Stimulated activated CD8-positive, alpha-beta memory T cell treated with anti-CD3 and anti-CD28 coated beads, Interleukin-12 subunit alpha, Interleukin-12 subunit beta, amount 100 ng/mL, for 4 hours (primary cell): ENCODE results near the gene TMEM217.
"Not testable (repeated sequence)": the region's sequence is repeated elsewhere in the genome, so short reads cannot be mapped to it uniquely, and the experiment has no call there.

Experiments
- DNase-seq: peaks from one replicate; pipeline ENCODE4 v3.0.0-alpha.2; 2020; ENCODE audit warnings: low read depth

TMEM217 gene

GRCh38 chr6:37182736-37183590, 75.0 kb downstream of the TMEM217 start:
- DNase-seq = peak; percentile 42

DNA sequence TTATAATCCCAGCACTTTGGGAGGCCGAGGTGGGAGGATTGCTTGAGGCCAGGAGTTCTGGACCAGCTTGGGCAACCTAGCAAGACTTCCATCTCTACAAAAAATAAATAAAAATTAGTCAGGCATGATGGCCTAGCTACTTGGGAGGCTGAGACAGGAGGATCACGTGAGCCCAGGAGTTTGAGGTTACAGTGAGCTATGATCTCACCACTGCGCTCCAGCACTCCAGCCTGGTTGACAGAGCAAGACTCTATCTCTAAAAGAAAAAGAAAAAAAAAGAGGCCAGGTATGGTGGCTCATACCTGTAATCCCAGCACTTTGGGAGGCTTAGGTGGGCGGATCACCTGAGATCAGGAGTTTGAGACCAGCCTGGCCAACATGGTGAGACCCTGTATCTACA, 77.3 kb downstream of the TMEM217 start:
- DNase-seq = not testable (repeated sequence)

DNA sequence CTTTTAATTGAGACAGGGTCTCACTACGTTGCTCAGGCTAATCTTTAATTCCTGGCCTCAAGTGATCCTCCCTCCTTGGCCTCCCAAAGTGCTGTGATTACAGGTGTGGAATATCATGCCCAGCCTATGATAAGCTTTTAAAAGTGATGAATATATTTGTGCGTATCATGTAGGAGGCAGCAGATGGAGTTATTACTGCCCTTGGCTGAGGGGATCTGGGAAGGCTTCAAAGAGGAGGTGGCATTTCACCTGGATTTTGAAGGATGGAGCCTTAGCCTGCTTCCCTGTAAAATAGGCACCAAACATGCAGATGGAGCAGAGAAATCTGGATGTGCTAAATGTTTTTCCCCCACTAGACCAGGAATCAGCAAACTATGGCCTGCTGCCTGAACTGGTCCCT, 77.9 kb downstream of the TMEM217 start:
- DNase-seq = no peak

DNA sequence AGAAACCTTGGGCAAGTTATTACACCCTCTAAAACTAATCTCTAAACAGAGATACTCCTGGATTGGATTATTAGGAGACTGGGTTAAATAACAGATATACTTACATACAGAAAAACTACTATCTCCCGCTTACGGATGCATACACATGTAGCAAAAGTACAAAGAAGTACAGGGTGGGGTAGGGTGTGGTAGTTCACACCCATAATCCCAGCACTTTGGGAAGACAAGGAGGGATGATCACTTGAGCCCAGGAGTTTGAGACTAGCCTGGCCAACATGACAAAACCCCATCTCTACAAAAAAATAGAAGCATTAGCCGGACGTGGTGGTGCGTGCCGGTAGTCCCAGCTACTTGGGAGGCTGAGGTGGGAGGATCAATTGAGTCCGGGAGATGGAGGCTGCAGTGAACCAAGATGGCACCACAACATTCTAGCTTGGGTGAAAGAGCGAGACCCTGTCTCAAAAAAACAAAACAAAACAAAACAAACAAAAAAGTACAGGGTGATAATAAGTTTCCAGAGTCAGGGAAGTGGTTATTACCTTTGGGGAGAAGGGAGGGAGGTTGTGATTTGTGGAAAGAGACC, 79.9 kb downstream of the TMEM217 start:
- DNase-seq = no peak

GRCh38 chr6:37177077-37177934, 80.6 kb downstream of the TMEM217 start:
- no peak for DNase-seq

DNA sequence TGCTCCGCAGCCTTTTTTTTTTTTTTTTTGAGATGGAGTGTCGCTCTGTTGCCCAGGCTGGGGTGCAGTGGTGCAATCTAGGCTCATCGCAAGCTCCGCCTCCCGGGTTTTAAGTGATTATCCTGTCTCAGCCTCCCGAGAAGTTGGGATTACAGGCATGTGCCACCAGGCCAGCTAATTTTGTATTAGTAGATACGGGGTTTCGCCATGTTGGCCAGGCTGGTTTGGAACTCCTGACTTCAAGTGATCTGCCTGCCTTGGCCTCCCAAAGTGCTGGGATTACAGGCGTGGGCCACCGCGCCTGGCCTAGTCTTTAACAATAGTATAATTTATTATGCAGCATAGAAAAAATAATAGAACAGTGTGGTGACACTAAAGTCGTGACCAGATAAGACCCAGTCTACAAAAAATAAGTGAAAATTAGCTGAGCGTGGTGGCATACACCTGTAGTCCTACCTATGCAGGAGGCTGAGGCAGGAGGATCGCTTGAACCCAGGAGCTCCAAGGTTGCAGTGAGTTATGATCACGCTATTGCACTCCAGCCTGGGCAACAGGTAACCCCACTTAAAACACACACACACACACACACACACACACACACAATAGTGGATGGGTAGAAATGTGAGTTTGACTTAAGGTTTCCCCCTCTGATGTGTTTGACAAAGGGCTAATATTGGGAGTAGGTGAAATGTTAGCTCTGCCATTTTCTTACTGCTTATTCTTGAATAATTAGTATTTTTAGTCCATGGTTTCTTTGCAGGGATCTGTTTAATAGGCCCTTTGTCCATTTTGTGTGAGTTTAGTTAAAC, 81.5 kb downstream of the TMEM217 start:
- DNase-seq = no peak

DNA sequence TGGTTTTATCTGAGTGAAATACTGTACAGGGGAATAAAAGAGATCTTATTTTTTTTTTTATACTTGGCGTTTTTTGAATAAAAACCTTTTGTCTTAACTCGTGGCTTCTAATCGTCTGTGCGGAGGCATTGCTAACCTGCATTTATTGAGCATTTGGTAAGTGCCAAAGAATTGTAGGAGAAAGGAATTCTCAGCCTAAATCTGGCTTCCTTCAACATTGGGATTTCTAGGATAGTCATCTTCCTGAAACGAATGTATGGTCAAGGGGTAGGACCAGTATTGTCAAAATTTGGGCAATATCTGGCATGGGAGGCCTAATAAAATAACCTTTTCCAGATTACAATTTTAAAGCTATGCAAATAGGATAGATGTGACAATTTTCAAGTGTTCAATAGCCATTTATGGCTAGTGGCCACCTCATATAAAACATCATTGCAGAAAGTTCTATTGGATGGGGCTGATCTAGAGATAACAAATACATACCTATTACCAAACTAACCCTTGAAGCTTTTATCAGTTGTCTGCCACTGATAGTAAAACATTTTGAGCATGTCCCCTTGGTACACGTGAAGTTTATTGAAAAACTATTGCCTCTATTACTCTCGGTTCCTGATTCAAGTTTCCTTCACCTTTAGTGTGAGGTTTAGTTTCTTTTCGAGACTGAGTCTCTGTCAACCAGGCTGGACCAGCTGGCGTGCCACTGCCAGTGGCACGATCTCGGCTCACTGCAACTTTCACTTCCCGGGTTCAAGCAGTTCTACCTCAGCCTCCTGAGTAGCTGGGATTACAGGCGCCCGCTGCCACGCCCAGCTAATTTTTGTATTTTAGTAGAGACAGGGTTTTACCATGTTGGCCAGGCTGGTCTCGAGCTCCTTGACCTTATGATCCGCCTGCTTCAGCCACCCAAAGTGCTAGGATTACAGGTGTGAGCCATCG, 82.3 kb downstream of the TMEM217 start:
- DNase-seq = no peak

DNA sequence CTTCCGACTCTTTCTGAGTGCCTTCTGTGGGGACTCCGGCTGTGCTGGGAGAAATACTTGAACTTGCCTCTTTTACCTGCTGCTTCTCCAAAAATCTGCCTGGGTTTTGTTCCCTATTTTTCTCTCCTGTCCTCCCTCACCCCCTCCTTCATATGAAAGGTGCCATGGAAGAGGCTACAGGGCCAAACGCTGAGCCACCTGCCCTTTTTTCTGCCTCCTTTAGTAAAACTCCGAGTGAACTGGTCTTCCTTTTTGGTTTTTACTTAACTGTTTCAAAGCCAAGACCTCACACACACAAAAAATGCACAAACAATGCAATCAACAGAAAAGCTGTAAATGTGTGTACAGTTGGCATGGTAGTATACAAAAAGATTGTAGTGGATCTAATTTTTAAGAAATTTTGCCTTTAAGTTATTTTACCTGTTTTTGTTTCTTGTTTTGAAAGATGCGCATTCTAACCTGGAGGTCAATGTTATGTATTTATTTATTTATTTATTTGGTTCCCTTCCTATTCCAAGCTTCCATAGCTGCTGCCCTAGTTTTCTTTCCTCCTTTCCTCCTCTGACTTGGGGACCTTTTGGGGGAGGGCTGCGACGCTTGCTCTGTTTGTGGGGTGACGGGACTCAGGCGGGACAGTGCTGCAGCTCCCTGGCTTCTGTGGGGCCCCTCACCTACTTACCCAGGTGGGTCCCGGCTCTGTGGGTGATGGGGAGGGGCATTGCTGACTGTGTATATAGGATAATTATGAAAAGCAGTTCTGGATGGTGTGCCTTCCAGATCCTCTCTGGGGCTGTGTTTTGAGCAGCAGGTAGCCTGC, 83.2 kb downstream of the TMEM217 start:
- DNase-seq = no peak

GRCh38 chr6:37174196-37174514, 83.8 kb downstream of the TMEM217 start:
- DNase-seq = no peak

GRCh38 chr6:37173493-37174195, 84.3 kb downstream of the TMEM217 start:
- peak; percentile 37 for DNase-seq

DNA sequence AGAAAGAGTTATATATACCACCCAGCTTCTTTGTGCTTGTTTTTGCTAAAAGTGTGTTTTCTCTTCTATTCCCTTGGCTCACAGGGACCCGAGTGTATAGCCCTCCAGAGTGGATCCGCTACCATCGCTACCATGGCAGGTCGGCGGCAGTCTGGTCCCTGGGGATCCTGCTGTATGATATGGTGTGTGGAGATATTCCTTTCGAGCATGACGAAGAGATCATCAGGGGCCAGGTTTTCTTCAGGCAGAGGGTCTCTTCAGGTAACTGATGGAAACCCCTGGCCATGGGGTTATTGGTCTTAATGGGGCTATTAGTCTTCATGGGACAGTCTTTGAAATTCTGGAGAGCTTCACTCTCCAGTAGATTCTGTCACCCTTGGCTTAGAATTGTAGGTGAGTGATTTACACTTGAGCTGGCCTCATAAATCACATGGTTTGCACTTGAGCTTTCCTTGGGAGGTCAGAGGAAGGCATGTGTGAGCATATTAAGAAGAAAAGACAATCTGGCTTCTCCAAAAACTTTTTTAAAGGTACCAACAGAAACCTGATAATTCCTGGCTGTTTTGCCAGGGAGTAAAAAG, 84.9 kb downstream of the TMEM217 start:
- no peak for DNase-seq

GRCh38 chr6:37171970-37172812, 85.8 kb downstream of the TMEM217 start:
- peak; percentile 77 for DNase-seq

DNA sequence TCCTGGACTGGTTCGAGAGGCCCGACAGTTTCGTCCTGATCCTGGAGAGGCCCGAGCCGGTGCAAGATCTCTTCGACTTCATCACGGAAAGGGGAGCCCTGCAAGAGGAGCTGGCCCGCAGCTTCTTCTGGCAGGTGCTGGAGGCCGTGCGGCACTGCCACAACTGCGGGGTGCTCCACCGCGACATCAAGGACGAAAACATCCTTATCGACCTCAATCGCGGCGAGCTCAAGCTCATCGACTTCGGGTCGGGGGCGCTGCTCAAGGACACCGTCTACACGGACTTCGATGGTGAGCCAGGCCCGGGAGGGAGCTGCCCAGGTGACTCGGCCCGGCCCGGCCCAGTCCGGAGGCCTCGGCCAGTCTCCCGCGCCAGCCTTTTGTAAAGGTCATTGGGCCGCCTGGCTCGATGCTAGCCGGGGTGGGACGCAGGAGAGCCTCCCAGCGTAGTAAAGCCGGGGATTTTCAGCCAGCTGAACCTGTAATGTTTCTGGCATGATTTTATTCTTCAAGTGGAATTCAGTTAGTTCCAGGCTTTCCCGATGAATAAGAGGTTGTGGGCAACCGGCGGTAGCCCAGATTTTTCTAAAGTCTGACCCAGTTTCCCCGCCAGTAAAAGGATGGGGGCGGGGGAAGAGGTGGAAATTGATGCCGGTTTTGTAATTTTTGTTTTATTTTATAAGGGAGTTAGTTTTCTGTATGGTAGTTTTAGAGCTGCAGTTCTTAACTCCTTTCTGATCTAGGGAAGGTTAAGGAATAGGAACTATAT, 86.6 kb downstream of the TMEM217 start:
- DNase-seq = no peak

DNA sequence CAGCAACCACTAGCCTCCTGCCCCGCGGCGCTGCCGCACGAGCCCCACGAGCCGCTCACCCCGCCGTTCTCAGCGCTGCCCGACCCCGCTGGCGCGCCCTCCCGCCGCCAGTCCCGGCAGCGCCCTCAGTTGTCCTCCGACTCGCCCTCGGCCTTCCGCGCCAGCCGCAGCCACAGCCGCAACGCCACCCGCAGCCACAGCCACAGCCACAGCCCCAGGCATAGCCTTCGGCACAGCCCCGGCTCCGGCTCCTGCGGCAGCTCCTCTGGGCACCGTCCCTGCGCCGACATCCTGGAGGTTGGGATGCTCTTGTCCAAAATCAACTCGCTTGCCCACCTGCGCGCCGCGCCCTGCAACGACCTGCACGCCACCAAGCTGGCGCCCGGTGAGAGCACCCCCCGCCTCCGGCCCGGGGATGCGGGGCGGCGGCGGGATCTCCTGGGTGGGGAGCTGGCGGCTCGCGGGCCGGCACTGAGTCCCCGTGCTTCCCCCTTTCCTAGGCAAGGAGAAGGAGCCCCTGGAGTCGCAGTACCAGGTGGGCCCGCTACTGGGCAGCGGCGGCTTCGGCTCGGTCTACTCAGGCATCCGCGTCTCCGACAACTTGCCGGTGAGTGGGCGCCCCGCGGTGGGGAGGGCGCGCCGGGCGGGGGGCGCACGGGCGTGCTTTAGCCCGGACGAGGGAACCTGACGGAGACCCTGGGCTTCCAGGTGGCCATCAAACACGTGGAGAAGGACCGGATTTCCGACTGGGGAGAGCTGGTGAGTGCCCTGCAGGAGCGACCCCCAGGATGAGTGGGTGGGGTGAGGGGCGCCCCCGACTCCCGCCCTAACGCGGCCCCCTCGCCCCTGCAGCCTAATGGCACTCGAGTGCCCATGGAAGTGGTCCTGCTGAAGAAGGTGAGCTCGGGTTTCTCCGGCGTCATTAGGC, 87.4 kb downstream of the TMEM217 start:
- DNase-seq = peak; percentile 22

- peak; percentile 100 for DNase-seq
Observed at GRCh38 chr6:37169496-37170272, 88.3 kb downstream of the TMEM217 start, which contains the start of gene PIM1. TSS of gene PIM1 (plus strand) at chr6:37170152. CDS start at chr6:37170576, 424 bp downstream.
